HepG2 (cell line): Measurements from ENCODE around the gene PSMD12. TPM values are rescaled to one million over a fixed set of nuclear protein-coding genes. Genes with fewer than 3 reads are reported as not detected.

Source experiments
- BCL3 ChIP-seq: sonication (generic); formaldehyde crosslinking; IDR thresholded peaks from 2 replicates; pipeline ENCODE4 v1.5.1; 2020; ENCODE audit warnings: mild to moderate bottlenecking, missing genetic modification reagents, moderate library complexity
- DPF2 ChIP-seq: sonication (generic); formaldehyde crosslinking; IDR thresholded peaks from 2 replicates; pipeline ENCODE4 v1.4.0; 2020; ENCODE audit warnings: mild to moderate bottlenecking, low read depth, missing genetic modification reagents, borderline replicate concordance
- HNRNPLL ChIP-seq: fragments of 200-400 bp; formaldehyde crosslinking; IDR thresholded peaks from 2 replicates; pipeline ENCODE4 v1.6.1; 2017; ENCODE audit warnings: mild to moderate bottlenecking, low read depth, low read length; ENCODE audit not compliant: poor library complexity, severe bottlenecking
- ISL2 ChIP-seq: sonication (generic); formaldehyde crosslinking; IDR thresholded peaks from 2 replicates; pipeline ENCODE4 v1.5.0; 2020; ENCODE audit warnings: missing genetic modification reagents
- MXD4 ChIP-seq: IDR thresholded peaks from 2 replicates; pipeline ENCODE4 v1.6.1; 2016; ENCODE audit warnings: mild to moderate bottlenecking, missing biosample characterization, missing genetic modification reagents
- TCF7 ChIP-seq: sonication (generic); IDR thresholded peaks from 2 replicates; pipeline ENCODE4 v1.6.1; 2016; ENCODE audit warnings: antibody characterized with exemption, low read depth
- ZNF331 ChIP-seq: sonication (generic); formaldehyde crosslinking; IDR thresholded peaks from 2 replicates; pipeline ENCODE4 v1.4.0; 2020; ENCODE audit warnings: missing genetic modification reagents
- ZNF407 ChIP-seq: sonication (generic); formaldehyde crosslinking; IDR thresholded peaks from one replicate; pipeline ENCODE4 v1.5.1; 2020; ENCODE audit warnings: mild to moderate bottlenecking, missing genetic modification reagents; ENCODE audit errors: not compliant biosample characterization
- ZNF451 ChIP-seq: sonication (generic); formaldehyde crosslinking; IDR thresholded peaks from 2 replicates; pipeline ENCODE4 v1.5.0; 2020; ENCODE audit warnings: mild to moderate bottlenecking, missing genetic modification reagents
- ZNF558 ChIP-seq: sonication (generic); formaldehyde crosslinking; IDR thresholded peaks from 2 replicates; pipeline ENCODE4 v1.9.0; 2022; ENCODE audit warnings: mild to moderate bottlenecking, missing genetic modification reagents, borderline replicate concordance
- ZNF747 ChIP-seq: sonication (generic); formaldehyde crosslinking; IDR thresholded peaks from 2 replicates; pipeline ENCODE4 v1.8.1; 2023; ENCODE audit warnings: missing genetic modification reagents, mild to moderate bottlenecking, borderline replicate concordance
- ZSCAN12 ChIP-seq: sonication (generic); formaldehyde crosslinking; IDR thresholded peaks from 2 replicates; pipeline ENCODE4 v1.9.0; 2021; ENCODE audit warnings: mild to moderate bottlenecking, missing genetic modification reagents
- polyA plus RNA-seq, 8 experiments: library from polyadenylated mRNA; depleted of rRNA in 3 of 8; stranded (reverse) in 7 of 8; unstranded in 1 of 8; fragments of >200 nt; fragmentation: Illumina TruSeq in 4 of 8; extraction: Trizol in 4 of 8; gene quantifications; 2 replicates each; pipeline versions ENCODE4 v1.2.1 to v1.2.3, GENCODE V29; 2011 to 2016; ENCODE audit warnings: low read depth in 4 of 8, missing spikeins in 1 of 8, mixed read lengths in 1 of 8; ENCODE audit not compliant: insufficient read depth in 1 of 8
- total RNA-seq, 5 experiments: library from RNA; depleted of rRNA; stranded (reverse); fragments of >200 nt; fragmentation: Illumina TruSeq; extraction: Trizol; gene quantifications; 2 replicates each; pipeline ENCODE4 v1.2.3, GENCODE V29; 2016; ENCODE audit warnings: low read depth in 1 of 5
- TF ChIP-seq, protein P1 (sequence below): sonication (generic); formaldehyde crosslinking; IDR thresholded peaks from 2 replicates; pipeline ENCODE4 v1.4.0; 2020; ENCODE audit warnings: low read depth, mild to moderate bottlenecking, missing genetic modification reagents
- TF ChIP-seq, protein P2 (sequence below): sonication (generic); formaldehyde crosslinking; IDR thresholded peaks from 2 replicates; pipeline ENCODE4 v1.8.0; 2022; ENCODE audit warnings: missing genetic modification reagents, mild to moderate bottlenecking, inconsistent platforms, borderline replicate concordance
- TF ChIP-seq, protein P3 (sequence below): sonication (generic); formaldehyde crosslinking; IDR thresholded peaks from 2 replicates; pipeline ENCODE4 v1.4.0; 2020; ENCODE audit warnings: missing genetic modification reagents

Gene PSMD12
- total and polyA plus RNA-seq, 2 of the 13 experiments (the other 11 are each of a cell fraction or from before 2014, with no cell fraction given), result 27.4 to 71.7 TPM

- TF ChIP-seq ZNF407 (CRISPR knock-in tag), result no peak
- TF ChIP-seq, protein P1, sequence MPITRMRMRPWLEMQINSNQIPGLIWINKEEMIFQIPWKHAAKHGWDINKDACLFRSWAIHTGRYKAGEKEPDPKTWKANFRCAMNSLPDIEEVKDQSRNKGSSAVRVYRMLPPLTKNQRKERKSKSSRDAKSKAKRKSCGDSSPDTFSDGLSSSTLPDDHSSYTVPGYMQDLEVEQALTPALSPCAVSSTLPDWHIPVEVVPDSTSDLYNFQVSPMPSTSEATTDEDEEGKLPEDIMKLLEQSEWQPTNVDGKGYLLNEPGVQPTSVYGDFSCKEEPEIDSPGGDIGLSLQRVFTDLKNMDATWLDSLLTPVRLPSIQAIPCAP, result no peak
- TF ChIP-seq ZNF331 (CRISPR knock-in tag), result no peak
- no peak for TF ChIP-seq ZSCAN12 (CRISPR knock-in tag)
- TF ChIP-seq BCL3 (CRISPR knock-in tag), result no peak
- TF ChIP-seq, protein P2, sequence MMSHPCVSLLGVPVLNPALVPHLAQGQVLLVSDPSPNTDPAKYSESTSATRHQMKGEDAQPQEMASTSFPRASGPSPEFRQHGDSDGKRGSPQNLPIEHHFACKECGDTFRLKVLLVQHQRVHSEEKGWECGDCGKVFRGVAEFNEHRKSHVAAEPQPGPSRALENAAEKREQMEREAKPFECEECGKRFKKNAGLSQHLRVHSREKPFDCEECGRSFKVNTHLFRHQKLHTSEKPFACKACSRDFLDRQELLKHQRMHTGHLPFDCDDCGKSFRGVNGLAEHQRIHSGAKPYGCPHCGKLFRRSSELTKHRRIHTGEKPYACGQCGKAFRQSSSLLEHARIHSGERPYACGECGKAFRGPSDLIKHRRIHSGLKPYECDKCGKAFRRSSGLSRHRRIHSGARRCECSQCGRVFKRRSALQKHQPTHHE (CRISPR knock-in tag), result no peak
- no peak for TF ChIP-seq MXD4
- TF ChIP-seq TCF7, result 0 out of 2 replicates have a peak, but pooled peaks have one; percentile 14
- TF ChIP-seq HNRNPLL, result no peak
- TF ChIP-seq ZNF451 (CRISPR knock-in tag), result no peak
- no peak for TF ChIP-seq ZNF747 (CRISPR knock-in tag)
- 0 out of 2 replicates have a peak, but pooled peaks have one; percentile 17 for TF ChIP-seq DPF2 (CRISPR knock-in tag)
- TF ChIP-seq, protein P3, sequence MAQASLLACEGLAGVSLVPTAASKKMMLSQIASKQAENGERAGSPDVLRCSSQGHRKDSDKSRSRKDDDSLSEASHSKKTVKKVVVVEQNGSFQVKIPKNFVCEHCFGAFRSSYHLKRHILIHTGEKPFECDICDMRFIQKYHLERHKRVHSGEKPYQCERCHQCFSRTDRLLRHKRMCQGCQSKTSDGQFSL, result no peak
- no peak for TF ChIP-seq ZNF558 (CRISPR knock-in tag)
- TF ChIP-seq ISL2 (CRISPR knock-in tag), result 0 out of 2 replicates have a peak, but pooled peaks have one; percentile 29
Measured at GRCh38 chr17:67390646-67391361, 24.4 kb upstream of the PSMD12 start (continued).
